Fibroblast of upper back skin (primary cell): ENCODE results near the gene QSOX2.

Experiments used
- DNase-seq: peaks from one replicate; pipeline ENCODE4 v3.0.0-alpha.2; 2013

The QSOX2 gene

DNA sequence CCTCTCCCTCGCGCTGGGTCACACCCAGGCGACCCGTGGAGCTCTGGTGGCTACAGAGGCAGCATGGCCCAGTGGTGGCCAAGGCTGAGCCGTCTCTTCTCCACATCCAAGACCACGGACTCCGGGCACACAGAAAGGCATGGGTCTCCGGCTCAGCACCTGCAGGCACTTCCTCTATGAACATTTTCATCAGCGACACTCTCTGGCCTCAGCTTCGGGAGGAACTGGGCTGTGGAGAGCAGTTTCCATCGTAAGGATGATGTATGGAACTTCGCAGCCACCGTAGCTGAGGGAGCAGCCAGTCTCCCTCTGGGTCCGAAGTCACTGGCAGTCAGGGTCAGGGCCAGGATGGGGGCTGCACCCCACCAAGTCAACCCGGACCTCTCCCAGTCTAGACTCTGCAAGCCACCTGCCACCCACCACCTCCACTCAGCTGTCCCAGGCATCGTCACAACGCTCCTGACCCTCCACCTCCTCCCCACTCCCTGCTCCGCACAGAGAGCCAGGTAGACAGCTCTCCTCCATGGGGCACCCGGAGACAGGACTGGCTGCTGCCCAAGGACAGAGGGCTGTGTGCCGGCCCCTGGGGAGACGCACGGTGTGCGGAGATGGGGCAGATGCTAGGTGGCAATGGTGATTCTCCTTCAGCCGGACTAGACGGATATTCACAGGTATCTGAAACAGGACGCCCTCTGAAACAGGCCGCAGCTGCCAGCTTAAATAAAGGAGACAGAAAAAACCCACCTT, 9.7 kb downstream of the QSOX2 start:
- no peak for DNase-seq

GRCh38 chr9:136235171-136235570, 10.4 kb downstream of the QSOX2 start:
- no peak for DNase-seq

GRCh38 chr9:136234597-136234996, 11.0 kb downstream of the QSOX2 start:
- no peak for DNase-seq

DNA sequence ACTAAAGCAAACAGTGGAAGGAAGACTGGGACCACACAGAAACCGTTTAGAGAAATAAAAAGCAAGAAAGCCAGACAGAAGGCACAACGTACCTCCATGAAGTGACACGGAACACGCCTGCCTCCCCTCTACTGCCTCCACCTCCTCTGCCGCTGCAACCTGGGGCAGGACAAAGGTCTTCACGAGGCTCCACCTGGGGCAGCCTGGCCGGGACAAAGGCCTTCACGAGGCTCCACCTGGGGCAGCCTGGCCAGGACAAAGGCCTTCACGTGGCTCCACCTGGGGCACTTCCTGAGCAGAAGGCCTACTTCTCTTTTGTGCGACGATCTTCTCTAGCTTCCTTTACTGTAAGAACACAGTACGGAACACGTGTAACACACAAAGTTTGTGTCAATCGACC, 11.7 kb downstream of the QSOX2 start:
- no peak for DNase-seq

GRCh38 chr9:136233411-136233810, 12.2 kb downstream of the QSOX2 start:
- no peak for DNase-seq

DNA sequence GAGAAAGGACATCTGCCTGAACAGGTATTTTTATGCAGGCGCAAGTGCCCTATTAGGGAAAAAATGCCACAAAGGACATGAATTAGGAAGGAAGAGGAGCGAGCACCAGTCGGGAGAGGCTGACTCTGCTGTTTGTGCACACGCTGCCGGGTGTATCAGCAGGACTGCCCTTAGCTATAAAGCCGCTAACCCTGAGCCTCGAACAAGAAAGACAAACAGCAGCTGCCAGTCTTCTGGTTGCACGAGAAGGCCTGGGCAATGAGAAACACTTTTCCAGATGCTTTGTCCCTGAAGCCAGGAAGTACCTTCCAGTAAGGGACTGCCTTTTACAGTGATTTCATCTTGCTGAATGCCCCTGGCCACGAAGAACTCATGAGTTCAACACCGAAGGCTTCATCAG, 12.6 kb downstream of the QSOX2 start:
- no peak for DNase-seq

- DNase-seq = no peak
These were observed 13.9 kb downstream of the QSOX2 start for GRCh38 chr9:136231478-136232297.

DNA sequence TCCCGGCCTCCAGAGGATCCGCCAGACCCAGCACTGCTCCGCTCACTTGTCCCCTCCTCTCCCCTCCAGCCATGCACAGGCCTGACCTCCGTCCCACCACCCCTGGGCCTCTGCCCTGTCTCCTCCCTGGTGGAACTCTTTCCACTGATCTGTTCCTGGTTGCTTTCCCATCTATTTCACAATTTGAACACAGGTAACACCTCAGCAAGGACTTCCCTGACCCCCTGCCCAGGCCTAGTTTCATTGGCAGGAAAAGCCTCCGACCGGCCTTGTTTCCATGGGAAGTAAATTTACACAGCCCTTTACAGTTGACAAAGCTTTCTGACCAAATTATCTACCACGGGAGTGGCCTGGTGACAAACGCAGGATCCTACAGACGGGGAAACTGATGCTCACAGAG, 14.8 kb downstream of the QSOX2 start:
- DNase-seq = no peak

DNA sequence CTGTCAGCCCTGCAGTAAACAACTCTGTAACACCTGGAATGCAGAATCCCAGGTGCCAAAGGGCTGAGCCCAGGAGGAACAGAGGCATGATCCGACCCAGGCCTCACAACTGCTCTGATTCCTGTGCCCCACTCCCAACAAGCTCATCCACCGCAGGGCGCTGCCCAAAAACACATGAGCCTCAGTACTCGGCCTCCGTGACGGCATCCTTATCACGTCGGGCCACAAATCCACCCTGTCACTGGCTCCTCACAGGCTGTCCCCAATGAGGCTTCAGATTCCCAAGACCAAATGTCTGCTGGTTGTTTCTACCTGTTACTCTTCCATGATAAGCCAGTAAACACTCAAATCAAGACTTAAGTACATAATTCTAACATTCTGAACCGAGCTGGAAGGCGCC, 15.2 kb downstream of the QSOX2 start:
- DNase-seq = no peak

DNA sequence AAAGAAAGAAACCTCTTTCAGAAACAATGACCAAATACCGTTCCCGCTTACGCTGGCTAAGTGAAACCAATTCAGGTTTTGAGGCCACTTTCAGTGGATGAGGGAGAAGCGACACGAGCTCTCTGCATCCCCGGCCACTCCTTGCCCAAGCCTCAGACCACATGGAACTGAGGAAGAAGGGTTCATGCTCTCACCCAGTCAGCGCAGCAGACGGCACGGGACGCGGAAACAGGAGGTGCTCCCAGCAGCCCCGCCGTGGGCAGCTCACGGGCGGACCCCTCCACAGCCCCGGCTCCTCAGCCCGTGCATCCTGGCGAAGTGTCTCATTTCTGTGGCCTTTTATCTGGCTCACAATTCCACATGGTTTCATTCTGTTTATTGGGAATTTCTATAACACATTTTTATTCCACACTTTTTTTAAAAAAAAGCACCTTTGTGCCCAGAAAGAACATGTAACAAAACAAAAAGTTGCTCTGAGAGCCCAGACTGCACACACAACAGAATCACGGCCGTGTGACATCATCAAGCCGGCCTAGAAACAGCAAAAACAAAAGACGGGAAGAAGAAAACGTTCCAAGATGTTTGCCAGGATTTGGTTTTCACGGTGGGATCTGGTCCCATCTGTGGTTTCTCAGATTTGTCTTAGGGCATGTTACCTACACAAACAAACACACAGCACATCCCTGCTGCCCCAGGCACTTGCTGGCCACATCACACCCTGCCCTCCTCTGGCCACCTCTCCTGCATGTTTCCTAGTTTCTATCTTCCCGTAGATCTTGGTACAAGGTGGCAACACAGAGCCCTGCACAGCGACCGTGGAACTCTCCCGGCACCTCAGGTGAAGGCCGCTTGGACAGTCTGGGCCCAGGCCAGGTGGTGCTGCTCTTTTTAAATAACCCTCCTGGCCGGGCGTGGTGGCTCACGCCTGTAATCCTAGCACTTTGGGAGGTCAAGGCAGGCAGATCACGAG, 16.2 kb downstream of the QSOX2 start:
- no peak for DNase-seq

DNA sequence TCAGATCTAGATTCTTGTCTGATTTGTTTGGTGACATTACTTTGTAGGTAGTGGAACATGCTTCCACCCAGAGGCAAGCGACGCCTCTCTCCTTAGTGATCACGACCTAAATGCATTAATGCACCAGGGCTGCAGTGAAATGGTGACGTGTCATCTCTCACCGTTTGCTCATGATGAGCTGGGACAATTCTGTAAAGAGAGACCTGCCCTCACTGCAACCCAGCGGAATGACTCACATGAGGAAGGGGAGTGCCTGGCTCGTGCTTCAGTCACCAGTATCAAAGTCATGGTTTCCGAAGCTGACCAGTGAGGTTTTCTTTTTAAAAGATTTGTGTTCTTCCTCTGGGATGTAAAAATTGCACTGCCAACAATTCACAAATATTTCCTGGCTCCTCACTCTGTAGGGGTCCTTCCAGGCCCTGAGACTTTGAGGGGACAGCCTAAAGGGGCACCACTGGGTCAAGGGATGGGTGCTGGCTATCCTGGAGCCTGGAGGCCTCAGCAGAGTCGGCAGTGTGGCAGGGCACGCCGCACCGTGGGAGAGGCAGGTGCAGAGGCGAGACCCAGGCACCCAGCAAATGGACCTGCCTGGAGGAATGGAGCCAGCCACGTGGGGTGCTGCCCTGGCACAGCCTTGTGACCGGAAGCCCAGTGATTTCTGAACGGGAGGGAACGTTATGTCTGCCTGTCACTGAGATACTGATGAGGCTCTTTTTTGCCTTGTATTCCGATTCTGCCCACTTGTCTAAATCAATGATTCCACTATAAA, 17.3 kb downstream of the QSOX2 start:
- peak; percentile 66 for DNase-seq

GRCh38 chr9:136226680-136227407, 18.8 kb downstream of the QSOX2 start:
- no peak for DNase-seq

DNA sequence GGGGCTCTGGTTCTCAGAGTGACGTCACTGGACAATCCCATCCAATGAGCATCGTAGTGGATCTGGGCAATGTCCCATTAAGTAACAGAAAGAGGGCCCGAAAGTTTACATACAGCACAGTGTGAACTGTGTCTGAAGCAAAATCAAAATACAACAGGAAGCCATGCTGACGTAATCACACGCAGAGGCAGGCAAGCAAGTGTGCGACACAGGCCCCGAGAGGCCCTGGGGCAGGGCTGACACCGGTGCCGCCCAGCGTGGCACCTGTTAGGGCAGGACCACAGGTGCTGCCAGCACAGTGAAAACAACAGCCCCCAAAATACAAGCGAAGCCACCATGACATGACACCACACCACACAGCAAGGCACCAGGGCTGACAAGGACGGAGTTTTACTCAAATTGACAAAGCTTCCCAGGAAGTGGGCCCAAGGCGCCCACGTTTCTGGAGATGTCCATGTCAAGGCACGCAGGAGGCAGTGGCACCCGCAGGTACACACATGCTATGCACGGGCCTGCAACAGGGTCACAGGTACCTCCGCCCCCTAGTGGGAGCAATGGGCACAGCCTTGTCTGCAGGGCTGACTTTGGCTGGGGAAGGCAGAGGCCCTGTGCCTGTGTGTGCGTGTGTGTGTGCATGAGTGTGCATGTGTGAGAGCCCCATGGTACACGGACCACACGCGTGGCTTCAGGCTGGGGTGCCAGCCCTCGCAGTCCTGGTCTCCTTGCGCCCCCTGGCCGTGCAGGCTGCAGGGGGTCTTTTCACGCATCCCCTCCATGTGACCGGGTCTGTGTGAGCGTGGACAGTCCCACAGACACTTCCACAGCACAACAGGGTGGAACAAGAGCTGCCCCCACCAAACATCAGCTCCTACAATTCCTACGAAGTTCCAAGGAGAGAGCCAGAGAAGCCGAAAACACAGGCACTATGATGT, 19.6 kb downstream of the QSOX2 start:
- peak; percentile 37 for DNase-seq

- DNase-seq = no peak
These were observed 20.3 kb downstream of the QSOX2 start for GRCh38 chr9:136225366-136225747.

- no peak for DNase-seq
These were observed 21.6 kb downstream of the QSOX2 start for GRCh38 chr9:136223871-136224640.

- no peak for DNase-seq
These were observed 22.7 kb downstream of the QSOX2 start for GRCh38 chr9:136222906-136223285.

DNA sequence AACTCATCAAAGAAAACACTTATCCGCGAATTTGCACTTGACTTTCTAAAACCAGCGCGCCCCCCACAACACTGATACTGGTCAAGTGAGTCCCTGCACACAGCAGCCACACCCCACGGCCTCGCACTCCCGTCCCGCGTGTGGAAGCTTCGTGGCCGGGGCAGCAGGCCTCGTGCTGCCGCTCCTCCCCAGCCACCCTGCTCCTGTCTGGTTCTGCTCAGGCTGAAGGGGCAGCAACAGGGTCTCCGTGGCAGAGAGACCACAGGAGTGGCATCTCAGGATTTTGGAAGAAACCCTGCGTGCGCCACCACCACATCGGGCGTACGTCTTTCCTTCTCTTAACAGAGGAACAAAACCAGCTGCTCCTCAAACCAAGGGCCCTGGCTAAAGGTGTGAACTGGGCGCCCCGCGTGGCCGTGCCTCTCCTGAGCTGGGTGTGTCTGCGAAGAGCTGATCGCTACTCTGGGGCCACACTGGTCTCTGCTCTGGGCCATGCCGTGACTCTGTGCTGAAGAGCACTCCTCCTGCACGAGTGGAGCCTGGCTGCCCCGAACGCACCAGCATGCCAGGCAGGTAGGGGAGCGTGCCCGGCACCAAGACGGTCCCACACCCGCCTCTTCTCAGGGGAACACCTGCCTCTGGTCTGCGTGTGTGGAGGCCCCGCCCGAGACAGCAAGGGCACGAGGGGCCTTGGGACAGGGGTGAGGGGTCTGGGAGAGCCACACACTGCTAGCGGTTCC, 23.3 kb downstream of the QSOX2 start:
- DNase-seq = no peak

DNA sequence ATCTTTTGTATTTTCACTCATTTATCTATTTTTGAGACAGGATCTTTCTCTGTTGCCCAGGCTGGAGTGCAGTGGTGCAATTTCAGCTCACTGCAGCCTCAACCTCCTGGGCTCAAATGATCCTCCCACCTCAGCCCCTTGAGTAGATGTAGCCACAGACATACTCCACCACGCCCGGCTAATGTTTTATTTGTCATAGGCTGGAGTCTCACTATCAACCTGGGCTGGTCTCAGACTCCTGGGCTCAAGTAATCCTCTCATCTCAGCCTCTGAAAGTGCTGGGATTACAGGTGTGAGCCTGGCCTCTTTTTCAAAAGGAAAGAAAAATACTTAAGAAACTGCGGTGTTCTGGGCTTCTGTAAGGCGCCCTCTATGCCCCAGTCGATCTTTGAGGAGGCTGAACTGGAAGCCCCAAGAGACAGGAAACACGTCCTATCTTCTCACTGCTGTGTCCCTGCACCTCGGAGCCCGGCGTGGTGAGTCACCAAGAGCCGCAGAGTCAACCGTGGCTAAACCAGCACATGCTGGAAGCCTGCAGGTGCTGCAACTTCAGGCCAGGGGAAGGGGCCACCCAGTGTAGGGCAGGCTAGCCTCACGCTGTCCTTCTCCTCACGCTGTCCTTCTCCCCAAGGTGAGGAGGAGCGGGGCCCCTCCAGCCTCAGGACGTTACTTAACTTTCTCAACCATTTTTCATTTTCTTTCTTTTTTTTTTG, 25.4 kb downstream of the QSOX2 start:
- DNase-seq = peak; percentile 21
